ENCODE results near the gene FANCI.

DNA sequence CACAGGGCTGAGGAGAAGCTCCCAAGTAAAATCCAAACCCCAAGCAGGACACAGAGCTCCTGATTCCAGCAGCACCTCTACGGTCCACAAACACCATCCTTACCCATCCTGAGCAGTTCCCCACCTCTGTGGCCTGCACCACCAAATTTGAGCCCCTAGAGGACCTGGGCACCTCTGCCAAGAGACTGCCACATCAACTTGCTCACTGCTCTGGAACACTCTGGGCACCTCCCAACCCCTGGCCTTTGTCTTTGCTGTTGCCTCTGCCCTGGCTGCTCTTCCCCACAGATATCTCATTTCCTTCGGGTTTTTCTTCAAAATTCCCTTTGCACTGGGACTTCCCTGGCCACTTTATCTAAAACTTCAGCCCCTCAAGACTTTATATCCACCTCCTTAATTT is 28.2 kb upstream of the FANCI start:
- TF ChIP-seq POLR2AphosphoS5 (IDR thresholded peaks at IDR 0.05) (no peak), EP300 (IDR thresholded peaks at IDR 0.05) (no peak)
